Measurements from ENCODE around the gene FUT9. TPM values are rescaled to one million over a fixed set of nuclear protein-coding genes. Genes with fewer than 3 reads are reported as not detected.

Gene FUT9
- total and polyA plus RNA-seq, 2 experiments from 2014 or later, result 2.1 to 6.8 TPM

- TF ChIP-seq REST (IDR thresholded peaks at IDR 0.05; ENCODE audit: unreplicated experiment), result no peak
- TF ChIP-seq, protein P1, sequence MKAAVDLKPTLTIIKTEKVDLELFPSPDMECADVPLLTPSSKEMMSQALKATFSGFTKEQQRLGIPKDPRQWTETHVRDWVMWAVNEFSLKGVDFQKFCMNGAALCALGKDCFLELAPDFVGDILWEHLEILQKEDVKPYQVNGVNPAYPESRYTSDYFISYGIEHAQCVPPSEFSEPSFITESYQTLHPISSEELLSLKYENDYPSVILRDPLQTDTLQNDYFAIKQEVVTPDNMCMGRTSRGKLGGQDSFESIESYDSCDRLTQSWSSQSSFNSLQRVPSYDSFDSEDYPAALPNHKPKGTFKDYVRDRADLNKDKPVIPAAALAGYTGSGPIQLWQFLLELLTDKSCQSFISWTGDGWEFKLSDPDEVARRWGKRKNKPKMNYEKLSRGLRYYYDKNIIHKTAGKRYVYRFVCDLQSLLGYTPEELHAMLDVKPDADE (IDR thresholded peaks at IDR 0.05), result no peak
- Histone ChIP-seq H3K36me3 (ENCODE audit: insufficient read depth) (no peaks in the 10 kb centered on the region), H3F3A (replicated peaks; ENCODE audit: low read depth) (no peaks in the 10 kb centered on the region), H3K27ac (ENCODE audit: low read depth) (no peak overlapping the region), H3K79me2 (replicated peaks; ENCODE audit: insufficient read depth) (no peaks in the 10 kb centered on the region), H4K20me1 (replicated peaks; ENCODE audit: insufficient read depth) (no peaks in the 10 kb centered on the region), H3K4me1 (ENCODE audit: insufficient read depth) (peaks cover 3% of the 10 kb centered on the region; the same call in 1 of the 2 replicates), H3K27me3 (ENCODE audit: insufficient read depth) (no peaks in the 10 kb centered on the region), H2AFZ (no peak overlapping the region), H3K9me2 (ENCODE audit: insufficient read depth) (no peaks in the 10 kb centered on the region), H3K4me3 (no peak overlapping the region), H3K4me2 (no peak overlapping the region)
- Mint-ChIP-seq H3K9me3 (peaks cover 10% of the 10 kb centered on the region; the same call in 1 of the 3 replicates), H3K27me3 (ENCODE audit: insufficient read depth, low read depth, poor library complexity) (no peaks in the 10 kb centered on the region), H3K27ac (peak overlapping the region; percentile 68; the same call in 1 of the 2 replicates), H3K36me3 (ENCODE audit: low read depth) (peaks cover 19% of the 10 kb centered on the region), H3K4me1 (peaks cover 26% of the 10 kb centered on the region), H3K4me3 (no peak overlapping the region)
- DNase-seq (ENCODE audit: low spot score) (no peak), ATAC-seq (no peak)
These were observed 138.0 kb downstream of the FUT9 start for GRCh38 chr6:96153775-96154174.

DNA sequence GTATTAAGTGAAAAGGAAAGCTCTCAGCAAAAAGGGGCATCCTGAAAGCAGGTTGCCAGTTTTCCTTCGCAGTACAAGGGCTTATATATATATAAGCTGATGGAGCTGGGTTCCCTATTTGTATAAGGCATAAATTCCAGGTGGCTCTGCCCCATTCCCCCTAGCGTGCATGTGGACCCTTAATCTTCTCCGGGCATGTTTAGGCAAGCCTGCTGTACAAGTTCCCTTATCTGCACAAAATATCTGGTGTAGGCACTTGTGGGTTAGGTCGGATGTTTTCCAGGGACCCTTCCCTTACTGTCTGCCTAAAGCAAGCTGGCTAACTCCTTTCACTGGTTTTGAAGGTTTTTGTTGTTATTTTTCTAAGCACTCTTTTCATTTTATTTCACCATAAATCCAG lies 140.7 kb downstream of the FUT9 start:
- no peaks in the 10 kb centered on the region for H4K20me1 ChIP-seq (replicated peaks; ENCODE audit: insufficient read depth)
- no peaks in the 10 kb centered on the region for H3K79me2 ChIP-seq (replicated peaks; ENCODE audit: insufficient read depth)
- no peaks in the 10 kb centered on the region for H3K27me3 Mint-ChIP-seq (ENCODE audit: insufficient read depth, low read depth, poor library complexity)
- H3K4me1 Mint-ChIP-seq, result peaks cover 39% of the 10 kb centered on the region
- H3K4me3 ChIP-seq, result no peak overlapping the region
- no peaks in the 10 kb centered on the region for H3F3A ChIP-seq (replicated peaks; ENCODE audit: low read depth)
- no peak for ATAC-seq
- no peaks in the 10 kb centered on the region for H3K9me2 ChIP-seq (ENCODE audit: insufficient read depth)
- no peak overlapping the region for H3K27ac ChIP-seq (ENCODE audit: low read depth)
- no peaks in the 10 kb centered on the region for H3K27me3 ChIP-seq (ENCODE audit: insufficient read depth)
- H3K9me3 Mint-ChIP-seq, result peaks cover 10% of the 10 kb centered on the region; the same call in 1 of the 3 replicates
- no peak overlapping the region for H3K4me3 Mint-ChIP-seq
- no peak overlapping the region for H2AFZ ChIP-seq
- peaks cover 8% of the 10 kb centered on the region for H3K4me1 ChIP-seq (ENCODE audit: insufficient read depth)
- H3K36me3 ChIP-seq (ENCODE audit: insufficient read depth), result no peaks in the 10 kb centered on the region
- peak overlapping the region; percentile 46; the same call in 1 of the 2 replicates for H3K27ac Mint-ChIP-seq
- H3K4me2 ChIP-seq, result no peak overlapping the region
- no peak for DNase-seq (ENCODE audit: low spot score)
- peaks cover 23% of the 10 kb centered on the region for H3K36me3 Mint-ChIP-seq (ENCODE audit: low read depth)
- TF ChIP-seq POLR2AphosphoS5 (IDR thresholded peaks at IDR 0.05; ENCODE audit: low read depth), result no peak
- no peak for TF ChIP-seq JUNB (IDR thresholded peaks at IDR 0.05; ENCODE audit: unreplicated experiment)
- no peak for TF ChIP-seq CTCF (conservative IDR thresholded peaks at IDR 0.05; ENCODE audit: low read depth in 2 of 2)
- no peak for TF ChIP-seq NANOG (IDR thresholded peaks at IDR 0.05; ENCODE audit: borderline replicate concordance)
- no peak for TF ChIP-seq EZH2 (IDR thresholded peaks at IDR 0.05; ENCODE audit: low read depth, unreplicated experiment)
- TF ChIP-seq, protein P2, sequence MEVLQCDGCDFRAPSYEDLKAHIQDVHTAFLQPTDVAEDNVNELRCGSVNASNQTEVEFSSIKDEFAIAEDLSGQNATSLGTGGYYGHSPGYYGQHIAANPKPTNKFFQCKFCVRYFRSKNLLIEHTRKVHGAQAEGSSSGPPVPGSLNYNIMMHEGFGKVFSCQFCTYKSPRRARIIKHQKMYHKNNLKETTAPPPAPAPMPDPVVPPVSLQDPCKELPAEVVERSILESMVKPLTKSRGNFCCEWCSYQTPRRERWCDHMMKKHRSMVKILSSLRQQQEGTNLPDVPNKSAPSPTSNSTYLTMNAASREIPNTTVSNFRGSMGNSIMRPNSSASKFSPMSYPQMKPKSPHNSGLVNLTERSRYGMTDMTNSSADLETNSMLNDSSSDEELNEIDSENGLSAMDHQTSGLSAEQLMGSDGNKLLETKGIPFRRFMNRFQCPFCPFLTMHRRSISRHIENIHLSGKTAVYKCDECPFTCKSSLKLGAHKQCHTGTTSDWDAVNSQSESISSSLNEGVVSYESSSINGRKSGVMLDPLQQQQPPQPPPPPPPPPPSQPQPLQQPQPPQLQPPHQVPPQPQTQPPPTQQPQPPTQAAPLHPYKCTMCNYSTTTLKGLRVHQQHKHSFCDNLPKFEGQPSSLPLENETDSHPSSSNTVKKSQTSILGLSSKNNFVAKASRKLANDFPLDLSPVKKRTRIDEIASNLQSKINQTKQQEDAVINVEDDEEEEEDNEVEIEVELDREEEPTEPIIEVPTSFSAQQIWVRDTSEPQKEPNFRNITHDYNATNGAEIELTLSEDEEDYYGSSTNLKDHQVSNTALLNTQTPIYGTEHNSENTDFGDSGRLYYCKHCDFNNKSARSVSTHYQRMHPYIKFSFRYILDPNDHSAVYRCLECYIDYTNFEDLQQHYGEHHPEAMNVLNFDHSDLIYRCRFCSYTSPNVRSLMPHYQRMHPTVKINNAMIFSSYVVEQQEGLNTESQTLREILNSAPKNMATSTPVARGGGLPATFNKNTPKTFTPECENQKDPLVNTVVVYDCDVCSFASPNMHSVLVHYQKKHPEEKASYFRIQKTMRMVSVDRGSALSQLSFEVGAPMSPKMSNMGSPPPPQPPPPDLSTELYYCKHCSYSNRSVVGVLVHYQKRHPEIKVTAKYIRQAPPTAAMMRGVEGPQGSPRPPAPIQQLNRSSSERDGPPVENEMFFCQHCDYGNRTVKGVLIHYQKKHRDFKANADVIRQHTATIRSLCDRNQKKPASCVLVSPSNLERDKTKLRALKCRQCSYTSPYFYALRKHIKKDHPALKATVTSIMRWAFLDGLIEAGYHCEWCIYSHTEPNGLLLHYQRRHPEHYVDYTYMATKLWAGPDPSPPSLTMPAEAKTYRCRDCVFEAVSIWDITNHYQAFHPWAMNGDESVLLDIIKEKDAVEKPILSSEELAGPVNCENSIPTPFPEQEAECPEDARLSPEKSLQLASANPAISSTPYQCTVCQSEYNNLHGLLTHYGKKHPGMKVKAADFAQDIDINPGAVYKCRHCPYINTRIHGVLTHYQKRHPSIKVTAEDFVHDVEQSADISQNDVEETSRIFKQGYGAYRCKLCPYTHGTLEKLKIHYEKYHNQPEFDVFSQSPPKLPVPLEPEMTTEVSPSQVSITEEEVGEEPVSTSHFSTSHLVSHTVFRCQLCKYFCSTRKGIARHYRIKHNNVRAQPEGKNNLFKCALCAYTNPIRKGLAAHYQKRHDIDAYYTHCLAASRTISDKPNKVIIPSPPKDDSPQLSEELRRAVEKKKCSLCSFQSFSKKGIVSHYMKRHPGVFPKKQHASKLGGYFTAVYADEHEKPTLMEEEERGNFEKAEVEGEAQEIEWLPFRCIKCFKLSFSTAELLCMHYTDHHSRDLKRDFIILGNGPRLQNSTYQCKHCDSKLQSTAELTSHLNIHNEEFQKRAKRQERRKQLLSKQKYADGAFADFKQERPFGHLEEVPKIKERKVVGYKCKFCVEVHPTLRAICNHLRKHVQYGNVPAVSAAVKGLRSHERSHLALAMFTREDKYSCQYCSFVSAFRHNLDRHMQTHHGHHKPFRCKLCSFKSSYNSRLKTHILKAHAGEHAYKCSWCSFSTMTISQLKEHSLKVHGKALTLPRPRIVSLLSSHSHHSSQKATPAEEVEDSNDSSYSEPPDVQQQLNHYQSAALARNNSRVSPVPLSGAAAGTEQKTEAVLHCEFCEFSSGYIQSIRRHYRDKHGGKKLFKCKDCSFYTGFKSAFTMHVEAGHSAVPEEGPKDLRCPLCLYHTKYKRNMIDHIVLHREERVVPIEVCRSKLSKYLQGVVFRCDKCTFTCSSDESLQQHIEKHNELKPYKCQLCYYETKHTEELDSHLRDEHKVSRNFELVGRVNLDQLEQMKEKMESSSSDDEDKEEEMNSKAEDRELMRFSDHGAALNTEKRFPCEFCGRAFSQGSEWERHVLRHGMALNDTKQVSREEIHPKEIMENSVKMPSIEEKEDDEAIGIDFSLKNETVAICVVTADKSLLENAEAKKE (CRISPR knock-in tag; IDR thresholded peaks at IDR 0.05), result no peak
- TF ChIP-seq ZNF114 (CRISPR knock-in tag; IDR thresholded peaks at IDR 0.05), result no peak
- no peak for TF ChIP-seq EZH2phosphoT487 (IDR thresholded peaks at IDR 0.05; ENCODE audit: unreplicated experiment)

Data from GM23338 (cell line).